ENCODE measurements around the gene TLCD2.

TLCD2 gene

GRCh38 chr17:1735834-1736347 lies 25.7 kb upstream of the TLCD2 start:
- DNase-seq (ENCODE audit: low read depth) = no peak

- DNase-seq (ENCODE audit: low read depth) = no peak
Measured at GRCh38 chr17:1735418-1735817, 25.2 kb upstream of the TLCD2 start.

DNA sequence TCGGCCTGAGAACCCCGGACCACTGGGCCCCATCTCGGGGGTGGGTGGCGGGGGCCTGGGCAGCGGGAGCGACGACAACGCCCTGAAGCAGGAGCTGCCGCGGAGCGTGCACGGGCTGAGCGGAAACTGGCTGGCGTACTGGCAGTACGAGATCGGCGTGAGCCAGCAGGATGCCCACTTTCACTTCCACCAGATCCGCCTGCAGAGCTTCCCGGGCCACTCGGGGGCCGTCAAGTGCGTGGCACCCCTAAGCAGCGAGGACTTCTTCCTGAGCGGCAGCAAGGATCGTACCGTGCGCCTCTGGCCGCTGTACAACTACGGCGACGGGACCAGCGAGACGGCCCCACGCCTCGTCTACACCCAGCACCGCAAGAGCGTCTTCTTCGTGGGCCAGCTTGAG lies 23.6 kb upstream of the TLCD2 start:
- no peak for DNase-seq (ENCODE audit: low read depth)

DNA sequence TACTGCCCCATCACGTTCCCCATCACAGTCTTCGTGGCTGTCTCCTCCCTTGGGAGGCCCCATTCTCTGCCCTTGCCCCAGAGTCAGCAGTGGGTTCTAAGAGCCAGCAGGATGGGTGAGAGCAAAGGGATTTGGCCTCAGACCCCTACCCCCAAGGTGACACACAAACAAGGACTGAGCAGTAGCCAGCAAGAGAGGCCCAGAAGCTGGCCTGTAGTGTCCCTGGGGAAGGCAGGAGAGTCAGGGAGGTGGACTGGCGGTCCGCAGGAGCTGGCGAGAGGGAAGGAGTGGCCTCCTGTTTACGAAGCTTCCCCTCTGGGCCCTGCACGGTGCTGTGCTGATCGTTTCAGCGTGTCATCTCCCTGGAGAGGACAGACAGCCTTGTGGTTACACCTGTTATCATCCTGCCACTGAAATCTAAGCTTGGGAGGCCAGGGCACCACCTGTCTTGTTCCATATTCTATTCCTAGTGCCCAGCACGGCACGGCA lies 22.7 kb upstream of the TLCD2 start:
- DNase-seq (ENCODE audit: low read depth) = no peak

GRCh38 chr17:1732241-1732832 lies 22.2 kb upstream of the TLCD2 start:
- no peak for DNase-seq (ENCODE audit: low read depth)

DNA sequence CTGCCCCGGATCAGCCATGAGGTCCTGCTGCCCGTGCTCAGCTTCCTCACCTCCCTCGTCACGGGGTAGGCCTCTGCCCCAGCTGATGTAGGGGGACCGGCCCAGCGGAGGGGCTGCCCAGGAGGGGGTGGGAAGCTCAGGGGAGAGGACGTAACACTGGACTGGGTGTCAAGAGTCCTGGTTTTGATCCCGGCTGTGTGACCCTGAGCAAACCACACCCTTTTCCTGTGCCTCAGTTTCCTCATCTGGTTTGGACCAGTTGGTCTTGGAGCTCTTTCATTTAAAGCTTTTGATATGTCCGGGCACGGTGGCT lies 21.0 kb upstream of the TLCD2 start:
- no peak for DNase-seq (ENCODE audit: low read depth)

- peak; percentile 54 for DNase-seq (ENCODE audit: low read depth)
Measured at GRCh38 chr17:1730326-1731193, 20.4 kb upstream of the TLCD2 start.

GRCh38 chr17:1729966-1730325 lies 19.8 kb upstream of the TLCD2 start:
- DNase-seq (ENCODE audit: low read depth) = no peak

GRCh38 chr17:1727876-1728630 lies 17.9 kb upstream of the TLCD2 start:
- no peak for DNase-seq (ENCODE audit: low read depth)

- no peak for DNase-seq (ENCODE audit: low read depth)
Measured at GRCh38 chr17:1727258-1727789, 17.1 kb upstream of the TLCD2 start.

GRCh38 chr17:1726626-1727257 lies 16.6 kb upstream of the TLCD2 start:
- no peak for DNase-seq (ENCODE audit: low read depth)

DNA sequence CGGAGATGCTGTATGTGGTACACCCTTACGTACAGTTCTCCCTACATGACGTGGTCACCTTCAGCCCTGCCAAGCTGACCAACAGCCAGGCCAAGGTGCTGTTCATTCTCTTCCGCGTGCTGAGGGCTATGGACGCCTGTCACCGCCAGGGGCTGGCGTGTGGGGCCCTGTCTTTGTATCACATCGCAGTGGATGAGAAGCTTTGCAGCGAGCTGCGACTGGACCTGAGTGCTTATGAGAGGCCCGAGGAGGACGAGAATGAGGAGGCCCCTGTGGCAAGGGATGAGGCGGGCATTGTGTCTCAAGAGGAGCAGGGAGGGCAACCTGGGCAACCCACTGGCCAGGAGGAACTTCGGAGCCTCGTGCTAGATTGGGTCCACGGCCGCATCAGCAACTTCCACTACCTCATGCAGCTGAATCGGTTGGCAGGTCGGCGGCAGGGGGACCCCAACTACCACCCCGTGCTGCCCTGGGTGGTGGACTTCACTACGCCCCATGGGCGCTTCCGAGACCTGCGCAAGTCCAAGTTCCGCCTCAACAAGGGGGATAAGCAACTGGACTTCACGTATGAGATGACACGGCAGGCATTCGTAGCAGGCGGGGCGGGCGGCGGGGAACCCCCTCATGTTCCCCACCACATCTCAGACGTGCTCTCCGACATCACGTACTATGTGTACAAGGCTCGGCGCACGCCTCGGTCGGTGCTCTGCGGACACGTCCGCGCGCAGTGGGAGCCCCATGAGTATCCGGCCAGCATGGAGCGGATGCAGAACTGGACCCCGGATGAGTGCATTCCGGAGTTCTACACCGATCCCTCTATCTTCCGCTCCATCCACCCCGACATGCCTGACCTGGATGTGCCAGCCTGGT lies 15.7 kb upstream of the TLCD2 start:
- DNase-seq (ENCODE audit: low read depth) = no peak

- no peak for DNase-seq (ENCODE audit: low read depth)
Measured at GRCh38 chr17:1724869-1725641, 14.9 kb upstream of the TLCD2 start.

- DNase-seq (ENCODE audit: low read depth) = peak; percentile 60
Measured at GRCh38 chr17:1724351-1724868, 14.2 kb upstream of the TLCD2 start, which contains the start of gene WDR81. Gene WDR81 (plus strand): TSS chr17:1724704. CDS start chr17:1724960, 256 bp downstream.

DNA sequence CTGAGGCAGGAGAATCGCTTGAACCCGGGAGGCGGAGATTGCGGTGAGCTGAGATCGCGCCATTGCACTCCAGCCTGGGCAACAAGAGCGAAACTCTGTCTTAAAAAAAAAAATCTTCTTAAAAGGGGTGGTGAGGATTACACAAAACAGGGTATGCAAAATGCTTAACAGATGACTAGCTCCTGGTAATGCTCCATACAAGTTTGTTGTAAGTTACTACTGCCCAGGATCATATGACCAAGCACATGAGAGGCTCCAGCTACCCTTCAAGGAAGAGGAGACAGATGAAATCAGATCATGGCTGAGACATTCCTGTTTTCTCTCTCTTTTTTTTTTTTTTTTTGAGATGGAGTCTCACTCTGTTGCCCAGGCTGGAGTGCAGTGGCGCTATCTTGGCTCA lies 11.8 kb upstream of the TLCD2 start:
- peak; percentile 72 for DNase-seq (ENCODE audit: low read depth)

DNA sequence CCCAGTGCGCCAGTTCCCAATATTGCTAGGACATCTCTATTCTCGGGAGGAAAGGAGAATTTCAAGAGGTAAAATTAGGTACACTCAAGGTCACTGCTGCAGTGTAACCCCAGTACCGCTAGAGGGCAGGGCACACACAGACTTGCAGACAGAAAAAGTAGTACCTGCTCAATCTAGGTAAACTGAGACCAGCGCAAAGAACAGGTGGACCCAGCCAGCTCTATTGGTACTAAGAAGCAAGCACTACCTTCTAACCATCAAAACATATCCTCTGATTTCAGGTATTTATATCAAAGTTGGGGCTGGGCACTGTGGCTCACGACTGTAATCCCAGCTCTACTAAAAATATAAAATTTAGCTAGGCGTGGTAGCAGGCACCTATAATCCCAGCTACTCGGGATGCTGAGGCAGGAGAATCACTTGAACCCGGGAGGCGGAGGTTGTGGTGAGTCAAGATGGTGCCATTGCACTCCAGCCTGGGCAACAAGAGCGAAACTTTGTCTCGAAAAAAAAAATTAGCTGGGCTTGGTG lies 10.7 kb upstream of the TLCD2 start:
- DNase-seq (ENCODE audit: low read depth) = no peak

DNA sequence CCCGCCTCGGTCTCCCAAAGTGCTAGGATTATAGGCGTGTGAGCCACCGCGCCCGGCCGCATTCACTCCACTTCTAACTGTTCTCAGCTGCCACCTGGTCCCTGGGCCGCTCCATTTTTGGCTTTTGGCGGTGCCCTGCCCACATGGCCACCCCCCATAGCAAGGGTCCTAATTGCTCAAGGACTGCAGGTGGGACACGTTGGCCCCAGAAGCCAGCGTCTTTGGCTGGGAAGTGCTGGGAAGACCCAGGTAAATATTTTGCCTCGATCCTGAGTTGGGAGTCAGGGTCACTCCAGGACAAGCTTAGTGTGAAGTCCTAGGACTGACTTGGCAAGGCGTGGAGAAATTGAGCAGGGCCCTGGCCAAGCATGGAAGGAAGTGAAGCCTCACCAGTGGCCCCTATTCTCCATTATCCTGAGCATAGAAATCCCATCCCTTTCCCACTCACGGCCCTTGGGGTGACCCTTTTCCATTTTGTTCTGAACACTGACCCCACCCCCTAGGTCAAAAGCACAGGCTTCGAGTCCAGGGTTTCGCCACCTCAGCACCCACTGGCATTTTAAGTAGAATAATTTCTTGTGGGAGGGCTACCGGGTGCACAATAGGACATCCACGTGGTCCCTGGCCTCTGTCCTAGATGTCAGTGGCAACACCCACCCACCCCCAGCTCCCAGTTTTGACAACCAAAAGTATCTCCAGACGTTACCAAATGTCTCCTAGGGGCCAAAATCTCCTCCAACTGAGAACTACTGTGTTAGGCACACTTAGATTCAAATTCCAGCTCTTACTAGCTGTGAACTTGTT lies 8.4 kb upstream of the TLCD2 start:
- DNase-seq (ENCODE audit: low read depth) = no peak

- DNase-seq (ENCODE audit: low read depth) = peak; percentile 99
Measured at GRCh38 chr17:1716912-1717695, 6.9 kb upstream of the TLCD2 start.

Measured in GM04504 (cell line).